Psoas muscle (tissue), 8 donors: ENCODE results near the gene CHFR. TPM values are rescaled to one million over a fixed set of nuclear protein-coding genes. Genes with fewer than 3 reads are reported as not detected.
A peak's percentile ranks its signal among the peaks of the same experiment; 100 is the strongest.
"Not testable (repeated sequence)": the region's sequence is repeated elsewhere in the genome, so short reads cannot be mapped to it uniquely, and the experiment has no call there.

Experiments used
- ATAC-seq, 4 donors: fragments of 200-7000 bp; cut with Tn5 transposase; one replicate each; pipeline ENCODE4 v1.9.1; 2020; ENCODE audit warnings: moderate library complexity in 3 of 4, mild to moderate bottlenecking in 2 of 4
- DNase-seq, 2 donors: peaks; one replicate each; pipeline ENCODE4 v3.0.0-alpha.2; 2020
- H3K27ac ChIP-seq: fragments of 200-600 bp; one replicate; pipeline ENCODE4 v1.8.0; 2022
- H3K27me3 ChIP-seq, 3 donors: fragments of 200-600 bp in 1 of 3; one replicate each; pipeline versions ENCODE4 v1.6.1 to v1.8.0; 2013 to 2022; ENCODE audit warnings: low read length in 2 of 3, mild to moderate bottlenecking in 2 of 3, moderate library complexity in 1 of 3; ENCODE audit not compliant: insufficient read depth in 3 of 3
- H3K36me3 ChIP-seq, 2 donors: fragments of 200-600 bp in 1 of 2; one replicate each; pipeline versions ENCODE4 v1.6.1 to v1.8.0; 2013 to 2022; ENCODE audit warnings: low read depth in 1 of 2, mild to moderate bottlenecking in 1 of 2, moderate library complexity in 1 of 2; ENCODE audit not compliant: insufficient read depth in 1 of 2
- H3K4me1 ChIP-seq: fragments of 200-600 bp; one replicate; pipeline ENCODE4 v1.8.0; 2022
- H3K4me3 ChIP-seq: fragments of 200-600 bp; one replicate; pipeline ENCODE4 v1.8.0; 2022; ENCODE audit warnings: mild to moderate bottlenecking
- H3K9me3 ChIP-seq: fragments of 200-600 bp; one replicate; pipeline ENCODE4 v1.8.0; 2022
- CTCF ChIP-seq: fragments of 200-600 bp; IDR thresholded peaks from one replicate; pipeline ENCODE4 v1.8.0; 2022; ENCODE audit warnings: antibody characterized with exemption
- WGBS, 3 donors: extraction: QIAGEN DNeasy Blood & Tissue Kit; methylation state at CpG; one replicate each; pipeline versions ENCODE4 v1.1.6 to v1.1.7; 2013; 5-methylcytosine and 5-hydroxymethylcytosine counted together
- intact Hi-C, 2 donors: fragments of 100-400 bp; cut with DNase I; formaldehyde crosslinking; loops; one replicate each; pipeline versions ENCODE4 v1.11.0 to v1.14.2; 2022
- polyA plus RNA-seq, 3 donors: library from polyadenylated mRNA; stranded (reverse); fragments of 200-250 nt; gene quantifications; one replicate each; pipeline ENCODE4 v1.2.3, GENCODE V29; 2013
- total RNA-seq, 4 donors: library from RNA; stranded (reverse); fragmentation: NEBNext Ultra II Directional in 2 of 4; extraction: Animal tissue kit (Norgen Biotek cat#: 25700) in 2 of 4; gene quantifications; one replicate each; pipeline versions ENCODE4 v1.2.1 to v1.2.4, GENCODE V29; 2021 to 2023
- donor health status: healthy with polysubstance abuse.
- donor health status: DM: no; HTN: no; CAD: no; lungs with moderate emphysema.
- donor health status: Bipolar disorder and iron deficiency.
- donor health status: healthy.
- donor health status: DM: yes; HTN: yes; CAD: no.
- donor health status: DM: no; HTN: no; CAD: no.
- donor health status: DM: no; HTN: no; CAD: no.
- donor health status: DM: yes; HTN: yes; CAD: no.

CHFR gene
- total and polyA plus RNA-seq, 7 donors = 7.0 to 15.0 (median 9.8) TPM

GRCh38 chr12:132797820-132798570, 89.4 kb downstream of the CHFR start:
- intact Hi-C loops = no loop called here
- Histone ChIP-seq H3K4me3 (no peak overlapping the region), H3K36me3 (peaks cover 6 to 92% of the 10 kb centered on the region in 2 donors), H3K27ac (no peak overlapping the region), H3K4me1 (no peaks in the 10 kb centered on the region), H3K27me3 (no peaks in the 10 kb centered on the region), H3K9me3 (no peaks in the 10 kb centered on the region)
- TF ChIP-seq CTCF = no peak
- no peak for DNase-seq
- WGBS, 3 donors = 91 to 93% (median 92%) methylated on average over 23 to 24 of the region's 24 CpGs
- ATAC-seq = no peak

GRCh38 chr12:132795847-132796246, 91.6 kb downstream of the CHFR start:
- ATAC-seq (no peak), DNase-seq (no peak)
- no peak for TF ChIP-seq CTCF
- H3K36me3 ChIP-seq = peaks cover 8 to 82% of the 10 kb centered on the region in 2 donors
- H3K9me3 ChIP-seq = no peaks in the 10 kb centered on the region
- intact Hi-C loops = no loop called here
- H3K27me3 ChIP-seq = no peaks in the 10 kb centered on the region
- no peaks in the 10 kb centered on the region for H3K4me1 ChIP-seq
- H3K4me3 ChIP-seq = no peak overlapping the region
- H3K27ac ChIP-seq = no peak overlapping the region
- WGBS, 3 donors = 93 to 96% (median 94%) methylated on average over 14 of the region's 14 CpGs

GRCh38 chr12:132791940-132792339, 95.5 kb downstream of the CHFR start:
- H3K4me3 ChIP-seq, ATAC-seq, H3K27ac ChIP-seq, H3K4me1 ChIP-seq, DNase-seq, H3K9me3 ChIP-seq, intact Hi-C loops, H3K27me3 ChIP-seq: not testable (repeated sequence)
- 93 to 96% (median 96%) methylated on average over 2 of the region's 2 CpGs for WGBS, 3 donors
- H3K36me3 ChIP-seq = peaks cover 2 to 74% of the 10 kb centered on the region in 2 donors

- no peak for TF ChIP-seq CTCF
- Histone ChIP-seq H3K4me3 (no peak overlapping the region), H3K9me3 (no peaks in the 10 kb centered on the region), H3K27me3 (no peaks in the 10 kb centered on the region), H3K27ac (no peak overlapping the region), H3K36me3 (peaks cover 2 to 69% of the 10 kb centered on the region in 2 donors), H3K4me1 (no peaks in the 10 kb centered on the region)
- DNase-seq (no peak), ATAC-seq (no peak)
- intact Hi-C loops = no loop called here
- WGBS, 3 donors = 95 to 96% (median 95%) methylated on average over 21 of the region's 21 CpGs
Observed at GRCh38 chr12:132789099-132789471, 98.3 kb downstream of the CHFR start.

GRCh38 chr12:132788375-132789098, 98.9 kb downstream of the CHFR start:
- H3K4me3 ChIP-seq = no peak overlapping the region
- peaks cover 2 to 69% of the 10 kb centered on the region in 2 donors for H3K36me3 ChIP-seq
- DNase-seq = no peak
- peak in 1 of 4 donors; percentile 17 for ATAC-seq
- no peak for TF ChIP-seq CTCF
- intact Hi-C loops = no loop called here
- no peaks in the 10 kb centered on the region for H3K4me1 ChIP-seq
- 95 to 97% (median 96%) methylated on average over 29 of the region's 29 CpGs for WGBS, 3 donors
- no peaks in the 10 kb centered on the region for H3K9me3 ChIP-seq
- no peaks in the 10 kb centered on the region for H3K27me3 ChIP-seq
- H3K27ac ChIP-seq = no peak overlapping the region
